GM12878 (cell line): ENCODE results near the gene ARL10.

Experiments used
- CBX5 ChIP-seq: sonication (generic); IDR thresholded peaks from 2 replicates; pipeline ENCODE4 v1.6.1; 2016; ENCODE audit warnings: low read depth, moderate library complexity, mild to moderate bottlenecking, inconsistent platforms
- CHD1 ChIP-seq: IDR thresholded peaks from 2 replicates; pipeline ENCODE4 v1.6.1; 2012; ENCODE audit warnings: low read depth, low read length, improper control_type of control experiment
- JUND ChIP-seq: IDR thresholded peaks from 2 replicates; pipeline ENCODE4 v1.6.1; 2012; ENCODE audit warnings: low read depth, mild to moderate bottlenecking, low read length, improper control_type of control experiment, moderate library complexity
- MTA2 ChIP-seq: fragments of 450-650 bp; IDR thresholded peaks from 2 replicates; pipeline ENCODE4 v1.6.1; 2016; ENCODE audit warnings: low read depth, mild to moderate bottlenecking, moderate library complexity
- MYC ChIP-seq: IDR thresholded peaks from 2 replicates; pipeline ENCODE4 v1.6.1; 2011; ENCODE audit warnings: mild to moderate bottlenecking, low read length, moderate library complexity, inconsistent platforms; ENCODE audit not compliant: insufficient read depth, insufficient replicate concordance, insufficient read length, severe bottlenecking
- POLR2AphosphoS5 ChIP-seq: IDR thresholded peaks from 2 replicates; pipeline ENCODE4 v1.6.1; 2011; ENCODE audit warnings: mild to moderate bottlenecking, low read length, inconsistent platforms
- ZZZ3 ChIP-seq: IDR thresholded peaks from 2 replicates; pipeline ENCODE4 v1.6.1; 2011; ENCODE audit warnings: low read depth; ENCODE audit not compliant: control insufficient read depth, insufficient read length
- TF ChIP-seq, protein P1 (sequence below): IDR thresholded peaks from 2 replicates; pipeline ENCODE4 v1.6.1; 2012; ENCODE audit warnings: low read depth, low read length, improper control_type of control experiment

DNA sequence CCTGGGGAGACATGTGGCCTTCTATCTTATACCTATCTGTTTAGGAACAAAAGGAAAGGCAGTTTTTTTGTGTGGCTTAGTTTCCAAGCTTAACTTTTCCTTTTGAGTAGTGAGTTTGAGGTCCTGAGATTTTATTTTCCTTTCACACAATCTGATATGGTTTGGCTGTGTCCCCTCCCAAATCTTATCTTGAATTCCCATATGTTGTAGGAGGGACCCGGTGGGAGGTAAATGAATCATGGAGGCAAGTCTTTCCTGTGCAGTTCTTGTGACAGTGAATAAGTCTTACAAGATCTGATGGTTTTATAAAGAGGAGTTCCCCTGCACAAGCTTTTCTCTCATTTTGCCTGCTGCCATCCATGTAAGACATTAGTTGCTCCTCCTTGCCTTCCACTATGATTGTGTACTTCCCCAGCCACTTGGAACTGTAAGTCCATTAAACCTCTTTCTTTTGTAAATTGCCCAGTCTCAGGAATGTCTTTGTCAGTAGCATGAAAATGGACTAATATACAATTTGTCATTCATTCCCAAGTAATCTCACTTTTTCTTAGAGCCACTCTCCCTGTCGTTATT lies 55.8 kb downstream of the ARL10 start:
- no peak for TF ChIP-seq MYC
- TF ChIP-seq CBX5: no peak
- no peak for TF ChIP-seq POLR2AphosphoS5
- TF ChIP-seq, protein P1, sequence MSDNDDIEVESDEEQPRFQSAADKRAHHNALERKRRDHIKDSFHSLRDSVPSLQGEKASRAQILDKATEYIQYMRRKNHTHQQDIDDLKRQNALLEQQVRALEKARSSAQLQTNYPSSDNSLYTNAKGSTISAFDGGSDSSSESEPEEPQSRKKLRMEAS: no peak
- TF ChIP-seq MTA2: no peak
- TF ChIP-seq CHD1: no peak
- TF ChIP-seq ZZZ3: no peak
- no peak for TF ChIP-seq JUND
